ENCODE measurements around the gene TBL1XR1.
"Not testable (repeated sequence)": the region's sequence is repeated elsewhere in the genome, so short reads cannot be mapped to it uniquely, and the experiment has no call there.

TBL1XR1 gene

GRCh38 chr3:177039490-177040274, 157.6 kb downstream of the TBL1XR1 start:
- in situ Hi-C loops (cut with HindIII; ENCODE audit: low sequenced_read_pairs), result no loop called here

- in situ Hi-C loops (cut with HindIII; ENCODE audit: low sequenced_read_pairs), result no loop called here
Measured at GRCh38 chr3:177037241-177037640, 160.0 kb downstream of the TBL1XR1 start.

GRCh38 chr3:177035676-177036075, 161.6 kb downstream of the TBL1XR1 start:
- in situ Hi-C loops (cut with HindIII; ENCODE audit: low sequenced_read_pairs), result no loop called here

GRCh38 chr3:177034832-177035475, 162.3 kb downstream of the TBL1XR1 start:
- in situ Hi-C loops (cut with HindIII; ENCODE audit: low sequenced_read_pairs), result no loop called here

- in situ Hi-C loops (cut with HindIII; ENCODE audit: low sequenced_read_pairs), result no loop called here
Measured at GRCh38 chr3:177026505-177027277, 170.6 kb downstream of the TBL1XR1 start.

GRCh38 chr3:177015881-177016280, 181.4 kb downstream of the TBL1XR1 start:
- in situ Hi-C loops (cut with HindIII; ENCODE audit: low sequenced_read_pairs), result no loop called here

GRCh38 chr3:177013681-177014280, 183.5 kb downstream of the TBL1XR1 start:
- in situ Hi-C loops (cut with HindIII; ENCODE audit: low sequenced_read_pairs), result no loop called here

GRCh38 chr3:177005718-177006405, 191.4 kb downstream of the TBL1XR1 start:
- in situ Hi-C loops (cut with HindIII; ENCODE audit: low sequenced_read_pairs), result no loop called here

- in situ Hi-C loops (cut with HindIII; ENCODE audit: low sequenced_read_pairs), result not testable (repeated sequence)
Measured at GRCh38 chr3:177000159-177000558, 197.1 kb downstream of the TBL1XR1 start.

GRCh38 chr3:176995946-176996345, 201.3 kb downstream of the TBL1XR1 start:
- in situ Hi-C loops (cut with HindIII; ENCODE audit: low sequenced_read_pairs), result no loop called here

GRCh38 chr3:176994891-176995781, 202.1 kb downstream of the TBL1XR1 start:
- in situ Hi-C loops (cut with HindIII; ENCODE audit: low sequenced_read_pairs), result no loop called here

- in situ Hi-C loops (cut with HindIII; ENCODE audit: low sequenced_read_pairs), result no loop called here
Measured at GRCh38 chr3:176994393-176994792, 202.9 kb downstream of the TBL1XR1 start.

- in situ Hi-C loops (cut with HindIII; ENCODE audit: low sequenced_read_pairs), result no loop called here
Measured at GRCh38 chr3:176992978-176993377, 204.3 kb downstream of the TBL1XR1 start.

GRCh38 chr3:176992565-176992964, 204.7 kb downstream of the TBL1XR1 start:
- in situ Hi-C loops (cut with HindIII; ENCODE audit: low sequenced_read_pairs), result no loop called here

- in situ Hi-C loops (cut with HindIII; ENCODE audit: low sequenced_read_pairs), result no loop called here
Measured at GRCh38 chr3:176988795-176989194, 208.5 kb downstream of the TBL1XR1 start.

- in situ Hi-C loops (cut with HindIII; ENCODE audit: low sequenced_read_pairs), result no loop called here
Measured at GRCh38 chr3:176987901-176988650, 209.2 kb downstream of the TBL1XR1 start.

GRCh38 chr3:176978441-176978840, 218.8 kb downstream of the TBL1XR1 start:
- in situ Hi-C loops (cut with HindIII; ENCODE audit: low sequenced_read_pairs), result no loop called here

GRCh38 chr3:176977331-176977730, 220.0 kb downstream of the TBL1XR1 start:
- in situ Hi-C loops (cut with HindIII; ENCODE audit: low sequenced_read_pairs), result no loop called here

GRCh38 chr3:176976586-176976985, 220.7 kb downstream of the TBL1XR1 start:
- in situ Hi-C loops (cut with HindIII; ENCODE audit: low sequenced_read_pairs), result no loop called here

Measured in DLD1 (cell line).